Nucleus accumbens (tissue), 56 donors: ENCODE measurements around the gene BANK1.

Source experiments
- DNase-seq, 56 donors: peaks; one replicate each; lab custom pipeline; 2025; lab: John Stamatoyannopoulos, UW

BANK1 gene

DNA sequence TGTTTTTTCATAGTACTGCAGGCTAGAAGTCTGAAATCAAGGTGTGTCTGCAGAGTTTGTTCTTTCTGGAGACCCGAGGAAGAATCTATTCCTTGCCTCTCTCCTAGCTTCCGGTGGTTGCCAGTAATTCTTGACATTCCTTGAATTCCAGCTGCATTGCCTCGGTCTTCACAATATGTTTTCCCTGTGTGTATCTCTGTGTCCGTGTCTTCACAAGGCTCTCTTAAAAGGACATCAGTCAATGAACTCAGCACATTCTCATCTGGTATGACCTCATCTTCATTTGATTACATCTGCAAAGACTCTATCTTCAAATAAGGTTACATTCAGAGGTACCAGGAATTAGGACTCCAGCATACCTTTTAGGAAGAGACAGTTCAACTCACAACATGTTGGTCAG lies 163.4 kb downstream of the BANK1 start:
- DNase-seq = no peak

DNA sequence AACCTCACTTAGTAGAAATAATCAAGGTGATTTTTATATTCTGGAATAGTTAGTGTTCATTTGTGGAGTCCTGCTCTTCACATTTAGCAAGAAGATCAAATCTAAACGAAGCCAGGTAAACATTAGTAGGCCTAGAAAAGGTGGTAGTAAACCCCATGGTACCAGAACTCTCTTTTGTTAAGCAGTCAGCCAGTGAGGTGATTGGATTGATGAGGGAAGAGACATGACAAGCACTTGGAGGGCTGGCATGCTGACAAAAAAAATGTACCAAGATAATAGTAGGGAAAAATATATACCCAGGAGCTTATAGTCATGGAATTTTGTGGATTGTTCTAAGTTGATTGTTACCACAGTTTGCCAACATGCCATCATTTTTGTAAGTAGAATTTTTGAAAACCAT lies 163.8 kb downstream of the BANK1 start:
- DNase-seq = no peak

DNA sequence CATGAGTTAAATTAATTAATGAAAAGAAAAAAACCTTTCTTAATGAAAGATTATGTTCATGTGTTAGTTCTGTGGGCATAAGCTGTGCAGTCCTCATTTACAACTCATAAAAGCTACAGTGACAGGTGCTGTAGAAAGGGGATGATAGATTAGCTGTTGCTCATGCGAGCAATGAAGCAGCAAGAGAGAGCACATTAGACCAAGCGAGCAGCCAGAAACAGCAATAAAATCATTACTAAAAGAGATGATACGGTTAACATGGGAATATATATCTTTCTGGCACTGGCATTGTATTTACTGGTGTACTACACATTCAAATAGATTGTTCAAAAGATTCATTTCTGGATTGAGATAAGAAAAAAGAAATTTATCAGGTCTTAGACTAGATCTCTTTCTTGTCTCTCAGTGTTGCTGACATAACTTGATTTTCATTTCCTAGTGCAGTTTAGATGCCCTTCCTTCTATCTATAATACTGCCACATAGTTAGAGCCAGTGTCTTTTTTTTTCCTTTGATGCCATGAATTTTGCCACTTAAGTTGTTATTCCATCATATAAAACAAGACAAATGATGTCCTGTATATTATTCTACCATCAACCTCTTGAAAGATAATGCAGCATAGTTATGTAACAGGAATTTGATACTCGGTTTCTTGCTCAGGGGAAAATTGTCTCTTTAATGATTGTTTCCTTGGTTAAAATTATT lies 164.6 kb downstream of the BANK1 start:
- DNase-seq = no peak

DNA sequence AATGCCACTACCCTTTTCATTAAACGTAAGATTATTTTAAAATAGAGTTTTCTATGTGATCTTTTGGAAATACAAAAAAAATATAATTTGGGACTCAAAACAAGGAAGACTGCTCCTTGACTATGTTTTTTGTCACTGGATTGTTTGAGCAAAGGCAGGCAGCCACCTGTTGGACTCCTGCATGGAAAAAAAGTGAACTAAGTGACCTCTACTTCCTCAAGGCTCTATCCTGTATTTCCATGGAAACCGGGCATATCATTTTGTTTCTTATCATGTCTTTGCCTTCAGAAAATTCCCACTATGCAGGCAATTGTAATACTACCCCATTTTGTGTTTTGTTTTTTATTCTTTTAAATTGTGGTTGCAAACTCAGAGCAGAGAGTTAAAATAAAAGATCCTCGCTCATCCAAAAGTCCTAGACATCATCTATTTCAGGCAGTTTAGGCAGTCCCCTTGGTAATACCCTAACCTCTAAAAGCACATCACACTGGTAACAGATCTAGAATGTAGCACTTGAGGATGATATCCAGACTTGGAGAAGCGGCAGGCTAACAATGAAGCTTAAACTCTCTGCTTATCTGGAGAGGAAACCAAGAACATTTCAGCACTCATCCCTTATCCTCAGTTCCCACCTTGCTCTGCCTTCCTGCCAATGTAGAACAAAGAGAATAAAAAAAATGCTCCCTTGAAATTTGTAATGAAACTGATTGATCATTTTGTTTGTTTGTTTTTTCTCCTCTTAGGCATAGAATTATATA lies 165.7 kb downstream of the BANK1 start:
- no peak for DNase-seq

DNA sequence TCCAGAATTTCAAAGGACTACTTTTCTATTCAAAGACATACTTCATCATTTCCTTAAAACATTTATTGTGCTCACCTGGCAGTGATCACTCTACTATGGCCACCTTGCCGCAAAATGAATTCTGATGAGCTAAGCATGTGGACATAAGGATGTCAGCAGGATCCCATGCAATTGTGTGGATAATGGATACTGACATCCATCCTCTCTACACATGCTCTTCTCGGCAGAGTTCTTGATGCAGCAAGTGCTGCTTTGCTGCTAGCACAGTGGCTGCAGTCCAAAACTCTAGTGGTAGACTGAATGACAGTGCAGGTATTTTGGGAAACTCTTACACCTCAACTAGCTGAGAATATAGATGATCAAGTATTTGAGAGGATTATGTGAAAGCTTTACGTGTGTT lies 168.0 kb downstream of the BANK1 start:
- no peak for DNase-seq

DNA sequence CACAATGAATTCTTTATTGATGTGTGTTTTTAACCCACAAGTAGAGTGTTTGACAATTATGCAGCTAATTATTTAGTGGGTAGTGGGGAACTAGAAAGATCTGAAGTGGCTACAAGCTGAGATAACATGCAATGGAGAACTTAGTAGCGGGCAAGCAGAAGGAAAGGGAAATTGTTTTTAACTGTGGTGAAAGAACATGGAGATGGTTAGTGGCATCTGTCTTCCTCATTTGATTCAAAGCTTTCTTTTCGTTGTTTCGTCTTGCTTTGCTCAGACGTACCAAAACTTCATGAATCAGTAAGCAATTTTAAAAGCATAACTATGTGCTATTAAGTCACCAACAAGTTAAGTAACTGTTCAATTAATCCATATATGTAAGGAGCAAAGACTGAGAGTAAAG lies 169.9 kb downstream of the BANK1 start:
- DNase-seq = no peak

DNA sequence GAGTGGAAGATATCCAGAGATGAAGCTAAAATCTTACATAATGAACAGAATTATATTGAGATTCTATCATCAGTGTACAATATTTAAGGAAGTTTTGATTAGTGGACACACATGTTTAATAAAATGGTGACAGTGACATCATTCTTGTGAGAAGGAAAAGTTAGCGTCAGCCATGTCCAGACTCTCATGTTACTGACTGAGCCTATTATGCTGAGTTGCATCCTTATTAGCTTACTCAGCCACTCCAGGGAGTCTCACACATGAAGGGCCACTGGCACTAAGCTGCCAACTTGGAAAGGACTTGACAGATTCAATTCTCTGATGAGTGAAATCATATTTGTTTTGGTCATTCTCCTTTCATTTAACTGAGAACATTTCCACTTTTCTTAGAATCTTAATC lies 170.6 kb downstream of the BANK1 start:
- no peak for DNase-seq

DNA sequence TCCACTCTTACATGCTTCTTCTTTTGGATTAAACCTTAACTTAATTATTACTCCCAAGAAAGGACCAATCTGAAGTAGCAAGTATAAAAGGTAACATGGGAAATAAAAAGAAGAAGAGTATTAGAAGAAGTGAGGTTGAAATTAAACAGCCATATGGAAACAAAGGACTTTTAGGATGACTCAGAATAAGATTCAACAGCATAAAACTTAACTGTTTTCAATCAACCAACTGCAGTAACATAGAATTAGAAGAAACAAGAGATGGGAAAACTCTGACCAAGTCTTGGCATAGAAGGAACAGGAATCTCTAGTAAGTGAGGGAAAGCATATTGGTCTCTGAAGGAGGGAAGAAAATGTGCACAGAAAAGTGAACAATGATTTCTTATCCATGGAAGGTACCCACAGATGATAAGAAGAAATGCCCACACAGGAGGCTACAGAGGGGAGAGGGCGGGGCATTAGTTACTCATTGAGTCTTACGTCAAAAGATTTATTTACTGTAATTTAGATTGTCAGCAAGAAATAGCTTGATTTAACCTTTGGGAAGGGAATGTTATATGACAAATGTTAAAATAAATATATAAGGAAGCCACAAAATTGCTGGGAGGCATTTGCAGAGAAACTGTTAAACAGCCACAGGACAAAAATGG lies 177.3 kb downstream of the BANK1 start:
- no peak for DNase-seq

DNA sequence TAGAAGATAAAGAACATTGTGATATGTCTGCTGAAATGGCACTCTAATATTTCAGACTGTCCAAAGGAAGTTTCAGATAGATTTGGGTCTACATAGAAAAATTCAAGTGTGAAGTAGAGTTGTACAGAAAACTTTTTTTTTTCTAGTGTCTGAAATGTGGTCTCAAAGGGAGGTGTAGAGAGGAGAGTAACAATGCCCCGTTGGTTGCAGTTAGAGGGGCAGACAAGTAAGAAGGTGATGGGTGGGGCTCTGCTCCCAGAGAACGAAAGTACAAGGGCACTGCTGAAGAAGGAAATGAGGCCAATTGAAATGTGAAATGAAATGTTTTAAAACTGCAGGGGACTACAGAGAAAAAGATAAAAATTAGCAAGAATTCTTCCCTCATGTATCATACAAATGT lies 177.8 kb downstream of the BANK1 start:
- DNase-seq = no peak

DNA sequence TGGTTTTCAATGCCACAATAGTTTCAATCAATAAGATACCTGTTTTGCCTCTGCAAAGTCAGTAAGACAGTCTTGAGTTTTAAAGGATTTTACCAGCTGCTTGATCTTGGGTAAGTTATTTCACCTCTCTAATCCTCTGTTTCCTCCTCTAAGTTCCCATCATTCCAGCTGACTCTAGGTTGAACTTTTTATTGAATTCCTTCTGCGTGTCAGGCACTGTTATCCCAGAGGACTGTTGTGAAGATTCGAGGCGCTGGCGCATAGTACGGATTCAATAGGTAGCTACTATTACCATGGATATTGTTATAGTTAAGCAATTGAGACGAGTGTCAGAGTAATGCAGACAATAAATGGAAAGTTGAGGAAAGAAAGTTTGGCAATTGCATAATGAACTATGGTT lies 179.4 kb downstream of the BANK1 start:
- no peak for DNase-seq

DNA sequence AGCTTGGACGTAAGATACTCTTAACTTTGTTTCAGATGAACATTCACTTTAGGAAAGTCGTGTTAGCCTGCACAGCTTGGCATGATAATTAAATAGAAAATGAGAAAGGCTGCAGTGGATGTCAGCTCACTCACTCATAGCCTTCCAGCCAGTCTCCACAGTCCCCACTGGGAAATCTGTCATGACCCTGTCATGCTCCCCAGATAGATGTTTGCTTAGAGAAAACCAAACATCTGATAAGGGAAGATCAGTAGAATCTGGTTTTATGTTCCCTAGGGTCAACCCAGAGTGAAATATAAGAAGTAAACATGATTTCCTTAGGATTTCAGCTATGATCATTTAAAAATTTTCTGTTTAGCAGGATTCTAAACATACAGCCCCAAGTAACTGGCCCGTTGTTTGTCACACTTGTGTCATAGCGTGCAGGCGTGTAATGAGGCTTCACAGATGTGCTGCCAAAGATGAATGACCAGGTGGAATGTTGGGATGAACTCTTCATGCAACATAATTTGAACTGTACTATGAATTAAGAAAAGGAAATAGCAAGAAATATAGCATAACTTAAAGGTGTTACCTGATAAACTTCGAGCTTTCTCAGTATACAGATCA lies 180.1 kb downstream of the BANK1 start:
- no peak for DNase-seq

DNA sequence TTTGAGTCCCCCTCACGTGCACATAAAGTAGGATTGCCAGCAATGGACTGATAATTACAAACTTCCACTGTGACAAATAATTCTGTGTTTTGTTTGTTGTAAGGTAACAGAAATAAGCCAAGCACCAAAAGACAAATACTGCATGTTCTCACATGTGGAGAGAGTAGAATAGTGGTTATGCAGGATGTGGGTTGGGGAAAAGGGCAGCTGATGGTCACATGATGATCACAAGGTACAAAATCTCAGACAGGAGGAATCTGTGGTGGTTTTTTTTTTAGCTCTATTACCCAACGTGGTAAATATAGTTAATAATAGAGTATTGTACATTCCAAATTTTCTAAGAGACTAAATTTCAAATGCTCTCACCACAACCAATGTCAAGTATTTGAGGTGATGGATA lies 182.3 kb downstream of the BANK1 start:
- no peak for DNase-seq

DNA sequence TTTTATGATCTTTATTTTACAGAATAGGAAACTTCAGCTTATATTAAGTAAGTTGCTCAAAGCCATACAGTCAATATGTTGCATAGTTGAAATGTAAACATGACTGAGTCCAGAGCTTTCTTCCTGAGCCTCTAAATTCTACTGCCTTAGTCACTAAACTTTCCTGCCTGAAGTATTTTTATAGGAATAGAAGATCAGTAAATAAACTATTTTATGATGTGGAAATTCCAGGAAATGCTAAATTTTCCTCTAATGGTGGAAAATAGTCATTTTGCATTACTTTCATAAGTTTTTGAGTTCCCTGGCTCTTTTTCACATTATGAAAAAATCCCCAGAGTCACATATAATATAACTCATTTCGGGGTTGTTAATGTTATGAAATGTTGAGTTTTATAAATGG lies 182.8 kb downstream of the BANK1 start:
- no peak for DNase-seq

DNA sequence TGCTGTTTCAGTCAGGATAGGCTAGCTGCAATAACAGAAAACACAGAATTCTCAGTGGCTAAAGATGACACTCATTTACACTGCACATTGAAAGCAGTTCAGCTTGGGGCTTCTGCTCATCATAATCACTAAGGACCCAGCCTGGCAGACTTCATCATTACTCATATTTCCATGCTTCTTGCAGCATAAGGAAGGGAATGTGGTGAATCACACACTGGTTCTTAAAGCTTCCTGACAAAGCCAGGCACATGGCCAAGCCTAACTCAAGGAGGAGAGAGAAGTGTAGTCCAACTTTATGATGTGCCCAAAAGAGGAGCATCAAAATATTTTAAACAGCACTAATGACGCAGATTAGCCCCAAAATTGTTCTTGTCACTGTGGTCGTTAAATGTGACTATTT lies 186.5 kb downstream of the BANK1 start:
- peak in 3 of 56 donors; percentile 1 to 28 (median 2) for DNase-seq

DNA sequence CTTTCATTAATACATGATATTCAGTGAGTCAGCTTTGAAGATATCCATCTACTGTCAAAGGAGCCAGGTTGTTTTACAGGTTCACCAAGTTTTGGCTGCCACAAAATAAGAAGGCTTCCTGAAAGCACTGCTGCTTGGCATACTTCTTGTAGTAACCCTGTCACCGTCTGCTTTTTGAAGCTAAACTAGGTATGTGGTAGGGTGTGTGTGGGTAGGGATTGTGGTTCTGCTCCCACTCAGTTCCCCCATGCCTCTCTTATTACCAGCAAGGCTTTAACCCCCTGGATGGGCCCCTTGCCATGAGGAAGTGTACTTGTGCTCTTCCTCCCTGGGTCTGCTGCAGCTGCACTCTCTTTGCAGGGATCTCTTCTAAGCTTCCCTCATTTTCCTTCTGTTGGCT lies 191.2 kb downstream of the BANK1 start:
- DNase-seq = no peak

DNA sequence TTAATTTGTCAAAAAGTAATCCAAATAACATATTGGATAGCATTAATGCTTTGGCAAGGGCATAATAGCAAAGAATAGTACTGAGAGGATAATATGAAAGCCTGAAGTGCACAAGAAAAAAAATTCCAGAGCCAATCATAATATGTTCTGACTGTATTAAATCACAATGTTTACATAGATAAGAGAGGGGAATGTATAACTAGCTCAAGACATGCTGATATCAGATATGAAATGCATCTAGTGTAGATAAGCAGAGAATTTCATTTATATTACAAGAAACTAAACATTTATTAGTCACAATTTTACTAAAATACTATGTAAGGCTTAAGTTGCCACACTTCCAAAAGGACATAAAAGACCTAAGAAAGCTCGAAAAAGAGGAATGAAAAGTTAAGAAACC lies 193.3 kb downstream of the BANK1 start:
- DNase-seq = no peak

DNA sequence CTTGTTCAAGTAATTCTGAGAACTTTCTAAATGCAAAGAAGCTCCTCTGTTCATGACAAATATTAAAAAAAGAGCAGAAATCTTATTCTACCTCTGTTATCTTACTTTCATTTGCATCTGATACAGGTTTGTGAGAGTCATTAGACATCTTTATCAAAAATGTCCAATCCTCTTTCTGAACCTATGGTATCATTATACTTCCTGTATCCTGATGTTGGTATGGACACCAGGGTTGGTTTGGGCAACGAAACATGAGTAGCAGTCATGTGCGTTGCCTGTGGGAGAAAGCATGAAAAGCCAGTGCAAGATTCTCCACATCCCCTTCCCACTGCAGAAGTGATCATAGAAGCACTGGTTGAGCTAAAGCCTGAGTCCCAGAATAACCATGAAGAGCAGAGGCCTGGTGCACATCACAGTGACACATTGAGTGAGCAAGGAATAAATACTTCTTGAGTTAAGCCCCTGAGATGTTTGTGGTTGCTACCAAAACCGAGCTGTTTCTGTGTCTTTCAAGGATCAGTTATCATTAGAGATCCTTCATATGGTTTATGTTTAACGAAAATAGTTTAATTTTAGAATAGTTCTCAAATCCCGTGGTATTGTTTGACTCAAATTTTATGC lies 197.2 kb downstream of the BANK1 start:
- DNase-seq = no peak

DNA sequence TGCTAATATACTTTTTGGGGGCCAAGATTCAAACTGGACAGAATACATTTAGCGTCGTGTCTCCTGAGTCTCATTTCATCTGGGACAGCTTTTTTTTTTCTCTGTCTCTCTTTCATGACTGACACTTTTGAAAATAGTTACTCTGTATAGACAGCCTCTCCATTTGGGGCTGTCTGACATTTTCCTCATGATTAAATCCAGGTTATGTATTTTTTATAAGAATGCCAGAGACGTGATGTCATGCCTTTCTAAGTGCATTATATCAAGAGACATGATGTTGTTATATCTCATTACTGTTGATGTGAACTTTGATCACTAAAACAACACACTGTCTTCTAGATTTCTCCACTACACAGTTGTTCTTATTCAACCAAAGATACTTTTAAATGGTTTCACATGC lies 199.0 kb downstream of the BANK1 start:
- DNase-seq = no peak

DNA sequence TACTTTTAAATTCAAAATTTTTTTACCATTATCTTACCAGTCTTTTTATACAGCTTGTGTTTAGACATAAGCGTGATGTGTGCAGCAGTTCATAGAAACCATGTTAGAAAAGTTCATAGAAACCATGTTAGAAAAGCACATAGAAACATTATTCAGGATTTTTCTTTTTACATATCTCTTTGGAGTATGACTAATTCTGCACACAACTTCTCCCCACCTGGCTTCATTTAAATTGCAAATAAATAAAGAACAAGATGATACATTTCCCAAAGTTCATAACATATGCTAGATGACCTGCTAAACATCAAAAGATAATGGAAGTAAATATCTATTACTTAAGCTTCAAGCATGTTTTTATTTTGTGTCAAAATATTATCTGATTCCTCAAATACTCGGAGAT lies 201.9 kb downstream of the BANK1 start:
- no peak for DNase-seq

DNA sequence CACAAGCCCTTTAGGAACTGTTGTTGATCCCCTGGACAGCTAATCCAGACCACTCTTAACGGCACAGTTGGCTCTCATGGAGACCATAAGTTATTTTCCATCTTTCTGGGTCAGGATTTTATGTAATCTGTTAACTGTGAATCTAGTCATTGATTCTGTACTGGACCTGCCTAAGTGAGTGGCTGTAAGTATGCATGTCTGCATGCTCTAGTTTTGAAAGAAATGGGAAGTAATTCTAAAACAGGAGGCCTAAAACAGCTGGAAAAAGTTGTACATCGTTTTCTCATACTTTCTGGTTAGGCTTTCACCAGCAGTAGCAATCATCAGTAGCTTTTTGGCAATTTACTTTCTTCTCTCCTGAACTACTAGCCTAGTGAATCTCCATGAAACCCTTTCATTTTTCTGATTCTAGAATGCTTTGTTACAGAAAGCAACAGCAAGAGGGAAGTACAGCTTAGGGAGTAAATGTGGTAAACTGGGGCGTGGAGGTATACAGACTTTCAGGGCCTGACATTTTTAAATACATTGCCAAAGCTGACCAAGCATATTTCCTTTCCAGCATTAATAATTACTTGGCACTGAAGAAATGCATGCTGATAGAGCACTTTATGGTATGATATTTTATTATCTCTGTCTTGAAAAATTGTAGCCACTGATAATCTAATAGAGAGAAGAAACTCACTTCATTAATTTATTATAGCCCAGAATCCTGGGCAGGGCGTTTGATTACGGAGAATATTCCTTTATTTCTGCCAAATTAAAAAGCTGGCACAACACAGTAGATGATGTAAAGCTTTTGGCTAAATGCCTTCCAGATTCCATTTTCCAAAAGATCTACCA lies 202.7 kb downstream of the BANK1 start:
- DNase-seq = no peak
